OCI-LY3 (cell line): ENCODE results near the gene TEX264.

Source experiments
- CTCF ChIP-seq: fragments of 200-600, 300-600 bp; sonication (generic); IDR thresholded peaks from 2 replicates; pipeline ENCODE4 v1.5.1; 2014; ENCODE audit warnings: antibody characterized with exemption, low read length, low read depth
- EZH2phosphoT487 ChIP-seq: fragments of 200-600 bp; shearing (Covaris generic); IDR thresholded peaks from 2 replicates; pipeline ENCODE4 v1.6.1; 2018; ENCODE audit warnings: antibody characterized with exemption, mixed run types, low read depth

DNA sequence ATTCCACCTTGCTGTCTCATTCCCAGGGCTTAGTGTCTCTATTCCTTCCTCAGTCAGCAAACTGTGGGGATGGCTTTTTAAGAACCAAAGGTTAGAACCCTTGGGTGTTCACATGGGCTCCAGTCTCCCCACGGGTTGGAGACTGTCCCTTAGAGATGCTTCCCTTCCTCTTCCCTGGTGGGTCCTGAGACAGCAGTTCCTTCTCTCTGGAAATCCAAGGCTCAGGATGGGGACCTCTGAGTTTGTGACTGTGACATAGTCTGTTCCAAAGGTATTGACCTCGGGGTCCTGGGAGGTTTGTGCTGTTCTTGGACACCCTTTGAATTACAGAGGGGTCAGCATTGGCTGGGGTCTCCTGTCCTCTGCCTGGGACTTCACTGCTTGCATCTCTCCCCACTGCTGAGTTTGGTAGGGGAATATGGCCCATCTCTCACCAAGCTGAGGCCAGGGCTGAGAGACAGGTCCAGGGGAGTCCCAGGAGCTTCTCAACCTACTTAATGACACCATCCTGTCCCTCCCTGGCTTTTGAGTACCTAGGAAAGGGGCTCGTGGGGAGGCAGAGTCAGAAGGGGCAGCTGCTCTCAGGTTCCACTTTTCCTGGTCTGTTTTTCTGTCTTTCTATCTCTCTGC lies 37.3 kb downstream of the TEX264 start:
- TF ChIP-seq CTCF, result no peak
- no peak for TF ChIP-seq EZH2phosphoT487
